H1 (cell line): ENCODE results near the gene MVP. TPM values are rescaled to one million over a fixed set of nuclear protein-coding genes. Genes with fewer than 3 reads are reported as not detected.

Experiments
- CTCF ChIA-PET: fragments of 300-600 bp; sonication (Branson Sonifier 250); formaldehyde crosslinking; loops from one replicate; lab custom pipeline; 2021; ENCODE audit not compliant: partially characterized antibody; lab: Charles Lee
- POLR2A ChIA-PET: fragments of 300-600 bp; sonication (Branson Sonifier 250); formaldehyde crosslinking; loops from one replicate; lab custom pipeline; 2021; ENCODE audit warnings: inconsistent platforms; ENCODE audit not compliant: partially characterized antibody; lab: Charles Lee
- DNase-seq, 2 experiments: peaks; one replicate each; pipeline versions ENCODE4 v3.0.0 to v3.0.0-alpha.2; 2010 to 2022; ENCODE audit warnings: low spot score in 2 of 2, low read depth in 1 of 2, mixed read lengths in 1 of 2
- FAIRE-seq: peaks from 2 replicates; lab custom pipeline; 2011; peaks lifted over from hg19 to GRCh38; lab: Jason Lieb, UNC
- H2AFZ ChIP-seq: 2 replicates; pipeline ENCODE4 v1.8.1; 2012; ENCODE audit warnings: low read length, inconsistent platforms
- H2AK5ac ChIP-seq: 2 replicates; pipeline ENCODE4 v1.6.1; 2013; ENCODE audit warnings: low read depth, low read length
- H2BK120ac ChIP-seq: replicated peaks from 2 replicates; pipeline ENCODE3; 2013; ENCODE audit warnings: low read depth, low read length, inconsistent platforms
- H2BK12ac ChIP-seq: 2 replicates; pipeline ENCODE4 v1.6.1; 2013; ENCODE audit warnings: low read depth, low read length
- H2BK15ac ChIP-seq: 2 replicates; pipeline ENCODE4 v1.6.1; 2013; ENCODE audit warnings: low read length
- H2BK20ac ChIP-seq: 2 replicates; pipeline ENCODE4 v1.6.1; 2013; ENCODE audit warnings: low read length
- H2BK5ac ChIP-seq: 2 replicates; pipeline ENCODE4 v1.6.1; 2013; ENCODE audit warnings: low read depth, low read length
- H3K14ac ChIP-seq: 2 replicates; pipeline ENCODE4 v1.6.1; 2013; ENCODE audit warnings: inconsistent platforms; ENCODE audit not compliant: insufficient read length
- H3K18ac ChIP-seq: 2 replicates; pipeline ENCODE4 v1.6.1; 2013; ENCODE audit warnings: low read length; ENCODE audit errors: extremely low read depth
- H3K23ac ChIP-seq: 2 replicates; pipeline ENCODE4 v1.6.1; 2013; ENCODE audit warnings: inconsistent platforms; ENCODE audit not compliant: insufficient read length
- H3K23me2 ChIP-seq: 2 replicates; pipeline ENCODE4 v1.6.1; 2013; ENCODE audit warnings: low read depth, low read length
- H3K27ac ChIP-seq: 2 replicates; pipeline ENCODE4 v1.6.1; 2011; ENCODE audit warnings: low read depth, low read length, inconsistent platforms
- H3K27me3 ChIP-seq, 4 experiments: replicated peaks in 1 of 4; 1 replicate in 1 of 4; 2 replicates in 3 of 4; pipeline versions ENCODE4 v1.6.1 to v1.8.1; 2011 to 2013; ENCODE audit warnings: low read length in 3 of 4, mild to moderate bottlenecking in 3 of 4, inconsistent platforms in 2 of 4, mixed read lengths in 2 of 4, moderate library complexity in 1 of 4; ENCODE audit not compliant: control insufficient read depth in 3 of 4, insufficient read depth in 3 of 4; ENCODE audit errors: extremely low read depth in 1 of 4
- H3K36me3 ChIP-seq, 4 experiments: 2 replicates each; pipeline versions ENCODE4 v1.6.1 to v1.8.1; 2011 to 2013; ENCODE audit warnings: mild to moderate bottlenecking in 4 of 4, low read length in 3 of 4, moderate library complexity in 2 of 4, control low read depth in 1 of 4, inconsistent platforms in 1 of 4; ENCODE audit not compliant: insufficient read depth in 4 of 4, control insufficient read depth in 2 of 4
- H3K4ac ChIP-seq: replicated peaks from 2 replicates; pipeline ENCODE3; 2013; ENCODE audit warnings: low read length, low read depth, mixed read lengths, inconsistent platforms; ENCODE audit not compliant: insufficient read length
- H3K4me1 ChIP-seq, 4 experiments: replicated peaks in 1 of 4; 1 replicate in 1 of 4; 2 replicates in 3 of 4; pipeline versions ENCODE4 v1.6.1 to v1.8.1; 2011 to 2013; ENCODE audit warnings: low read length in 3 of 4, inconsistent platforms in 2 of 4, mixed read lengths in 1 of 4; ENCODE audit not compliant: insufficient read depth in 4 of 4, control insufficient read depth in 3 of 4
- H3K4me2 ChIP-seq, 2 experiments: 2 replicates each; pipeline versions ENCODE4 v1.6.1 to v1.8.1; 2011 to 2013; ENCODE audit warnings: low read depth in 2 of 2, low read length in 2 of 2, control low read depth in 1 of 2, inconsistent platforms in 1 of 2, mild to moderate bottlenecking in 1 of 2; ENCODE audit not compliant: insufficient read depth in 1 of 2
- H3K4me3 ChIP-seq, 4 experiments: fragments of 200-600, 300-600 bp in 1 of 4; sonication (generic), shearing (Covaris generic), sonication (Bioruptor Twin) in 1 of 4; 2 replicates each; pipeline versions ENCODE4 v1.5.1 to v1.8.1; 2011 to 2016; ENCODE audit warnings: low read length in 4 of 4, low read depth in 3 of 4, control low read depth in 2 of 4, inconsistent platforms in 2 of 4, mild to moderate bottlenecking in 2 of 4, mixed read lengths in 1 of 4, moderate library complexity in 1 of 4; ENCODE audit not compliant: insufficient read depth in 2 of 4; ENCODE audit errors: extremely low read depth in 1 of 4
- H3K56ac ChIP-seq: replicated peaks from 2 replicates; pipeline ENCODE3; 2013; ENCODE audit warnings: low read depth, mild to moderate bottlenecking, mixed read lengths, low read length, inconsistent platforms; ENCODE audit not compliant: insufficient read length
- H3K79me1 ChIP-seq: 2 replicates; pipeline ENCODE4 v1.6.1; 2013; ENCODE audit warnings: low read depth, low read length, control low read depth
- H3K79me2 ChIP-seq, 2 experiments: 2 replicates each; pipeline versions ENCODE4 v1.6.1 to v1.8.1; 2012 to 2013; ENCODE audit warnings: low read length in 2 of 2, mild to moderate bottlenecking in 2 of 2, inconsistent platforms in 1 of 2; ENCODE audit not compliant: insufficient read depth in 2 of 2, control insufficient read depth in 1 of 2
- H3K9ac ChIP-seq, 4 experiments: replicated peaks in 1 of 4; 1 replicate in 1 of 4; 2 replicates in 3 of 4; pipeline versions ENCODE4 v1.6.1 to v1.8.1; 2011 to 2013; ENCODE audit warnings: low read depth in 3 of 4, low read length in 3 of 4, control low read depth in 2 of 4, mild to moderate bottlenecking in 2 of 4, moderate library complexity in 2 of 4, inconsistent platforms in 1 of 4; ENCODE audit errors: extremely low read depth in 1 of 4
- H3K9me3 ChIP-seq, 2 experiments: 2 replicates each; pipeline versions ENCODE4 v1.6.1 to v1.8.1; 2012 to 2013; ENCODE audit warnings: mild to moderate bottlenecking in 2 of 2, moderate library complexity in 2 of 2, control low read depth in 1 of 2, inconsistent platforms in 1 of 2, low read depth in 1 of 2, low read length in 1 of 2, mixed read lengths in 1 of 2; ENCODE audit not compliant: insufficient read depth in 2 of 2
- H4K20me1 ChIP-seq, 2 experiments: replicated peaks in 1 of 2; 2 replicates each; pipeline versions ENCODE3 to v1.8.1; 2011 to 2013; ENCODE audit warnings: inconsistent platforms in 2 of 2, low read length in 2 of 2, mild to moderate bottlenecking in 1 of 2; ENCODE audit not compliant: insufficient read depth in 2 of 2, control insufficient read depth in 1 of 2
- H4K5ac ChIP-seq: 2 replicates; pipeline ENCODE4 v1.6.1; 2013; ENCODE audit warnings: low read length, low read depth, mixed read lengths, inconsistent platforms; ENCODE audit not compliant: insufficient read length
- H4K8ac ChIP-seq: 2 replicates; pipeline ENCODE4 v1.8.0; 2013; ENCODE audit warnings: mild to moderate bottlenecking, moderate library complexity, low read length, inconsistent platforms; ENCODE audit not compliant: insufficient read depth; ENCODE audit errors: extremely low read depth
- H4K91ac ChIP-seq: replicated peaks from 2 replicates; pipeline ENCODE3; 2013; ENCODE audit warnings: low read length, mixed read lengths, inconsistent platforms; ENCODE audit not compliant: insufficient read length
- NANOG ChIP-seq: IDR thresholded peaks from 2 replicates; pipeline ENCODE4 v1.6.1; 2011; ENCODE audit warnings: low read length, low read depth, mild to moderate bottlenecking, inconsistent platforms; ENCODE audit not compliant: insufficient read depth, poor library complexity, severe bottlenecking
- TCF12 ChIP-seq: IDR thresholded peaks from 2 replicates; pipeline ENCODE4 v1.6.1; 2011; ENCODE audit warnings: low read depth, mild to moderate bottlenecking, low read length
- TEAD4 ChIP-seq: IDR thresholded peaks from 2 replicates; pipeline ENCODE4 v1.6.1; 2012; ENCODE audit warnings: low read depth, low read length, inconsistent platforms, mixed read lengths
- whole genome bisulfite sequencing, 2 experiments: shearing (Covaris generic) in 1 of 2; methylation state at CpG; one replicate each; pipeline versions ENCODE4 v1.1.6 to v1.1.7; 2013 to 2015; ENCODE audit warnings: low lambda C conversion rate in 2 of 2, mixed read lengths in 2 of 2, inconsistent platforms in 1 of 2, low coverage in 1 of 2, missing lambda C conversion rate in 1 of 2; ENCODE audit not compliant: insufficient replicate concordance in 2 of 2, insufficient coverage in 1 of 2, insufficient read length in 1 of 2; ENCODE audit errors: extremely low coverage in 1 of 2, missing lambda C conversion rate in 1 of 2; 5-methylcytosine and 5-hydroxymethylcytosine counted together
- polyA plus RNA-seq, 7 experiments: library from polyadenylated mRNA; depleted of rRNA in 3 of 7; stranded (reverse) in 5 of 7; unstranded in 2 of 7; fragments of >200 nt in 5 of 7; fragments of 200-250 nt in 2 of 7; gene quantifications; 1 replicate in 5 of 7; 2 replicates in 1 of 7; 4 replicates in 1 of 7; pipeline versions ENCODE4 v1.2.1 to v1.2.3, GENCODE V29; 2011 to 2013; ENCODE audit warnings: missing spikeins in 2 of 7, mixed read lengths in 2 of 7
- total RNA-seq: library from RNA; stranded (reverse); fragmentation: NEBNext Ultra II Directional; extraction: Animal tissue kit (Norgen Biotek cat#: 25700); gene quantifications from 2 replicates; pipeline ENCODE4 v1.2.1, GENCODE V29; 2021
- TF ChIP-seq, protein P1 (sequence below): IDR thresholded peaks from 2 replicates; pipeline ENCODE4 v1.6.1; 2012; ENCODE audit warnings: inconsistent platforms

Gene MVP
- total and polyA plus RNA-seq, 2 of the 8 experiments (the other 6 are each of a cell fraction or from before 2014, with no cell fraction given), result 1.9 TPM

DNA sequence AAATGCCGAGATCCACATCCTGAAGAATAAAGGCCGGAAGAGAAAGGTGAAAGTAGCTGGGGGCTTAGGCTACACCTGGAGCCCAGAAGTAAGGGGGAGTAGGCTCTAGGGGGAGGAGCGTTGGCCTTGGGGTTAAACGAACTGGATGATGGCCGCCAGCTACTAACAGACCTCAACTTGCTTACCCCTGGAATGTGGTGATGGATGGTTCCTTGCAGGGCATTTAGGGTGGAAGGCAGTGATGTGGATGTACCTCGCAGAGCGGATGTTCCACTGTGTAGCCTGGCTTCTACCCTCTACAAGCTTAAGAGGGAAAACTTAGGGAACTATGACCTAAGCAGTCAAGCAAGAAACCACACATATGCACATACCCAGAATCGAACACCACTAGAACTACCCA, 16.2 kb upstream of the MVP start:
- DNase-seq (no peak), FAIRE-seq (no peak)
- Histone ChIP-seq H3K18ac (no peak overlapping the region), H2AK5ac (peak overlapping the region; percentile 70; the same call in 1 of the 2 replicates), H3K23me2 (peaks cover 13% of the 10 kb centered on the region; the same call in 1 of the 2 replicates), H2BK12ac (no peak overlapping the region; the same call in 1 of the 2 replicates), H2BK5ac (no peak overlapping the region), H3K4ac (no peak overlapping the region), H3K36me3 (peaks cover 32 to 56% (median 40%) of the 10 kb centered on the region in 4 experiments), H4K5ac (no peak overlapping the region), H2BK15ac (no peak overlapping the region), H3K14ac (no peak overlapping the region), H4K8ac (no peak overlapping the region; the same call in 1 of the 2 replicates), H3K56ac (no peak overlapping the region), H3K9ac (peak overlapping the region in 1 of 4 experiments; percentile 30; a peak in 1 of 7 replicates), H3K9me3 (no peaks in the 10 kb centered on the region), H4K20me1 (peaks cover 8 to 17% of the 10 kb centered on the region in 2 experiments), H4K91ac (no peak overlapping the region), H2BK120ac (no peak overlapping the region), H3K27ac (no peak overlapping the region; the same call in 1 of the 2 replicates), H3K79me1 (no peaks in the 10 kb centered on the region), H3K4me2 (peak overlapping the region; percentile 69 to 94; a peak in 3 of 4 replicates), H3K4me1 (peaks cover 0 to 23% (median 15%) of the 10 kb centered on the region in 4 experiments; a peak in 6 of 7 replicates), H2AFZ (no peak overlapping the region), H3K79me2 (peaks cover 7 to 20% of the 10 kb centered on the region in 2 experiments), H3K27me3 (no peaks in the 10 kb centered on the region), H3K23ac (no peak overlapping the region), H3K4me3 (peak overlapping the region in 1 of 4 experiments; percentile 77; a peak in 1 of 8 replicates), H2BK20ac (no peak overlapping the region)
- TF ChIP-seq TEAD4, result peak; percentile 54; the same call in 1 of the 2 replicates
- no peak for TF ChIP-seq TCF12
- TF ChIP-seq NANOG, result no peak
- TF ChIP-seq, protein P1, sequence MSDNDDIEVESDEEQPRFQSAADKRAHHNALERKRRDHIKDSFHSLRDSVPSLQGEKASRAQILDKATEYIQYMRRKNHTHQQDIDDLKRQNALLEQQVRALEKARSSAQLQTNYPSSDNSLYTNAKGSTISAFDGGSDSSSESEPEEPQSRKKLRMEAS, result no peak
- WGBS, 2 experiments, result 88% methylated on average over 8 of the region's 8 CpGs; no CpG with 5 or more reads in 1 of the 2 experiments
- POLR2A ChIA-PET, result interaction anchor here (0.6 to 6.5 kb wide), 22 partner anchors 9 to 1649 kb away, joined by 3 to 58 read pairs (median 4); partner anchors contain the start of genes ALDOA, KCTD13, KIF22 and MVP
- CTCF ChIA-PET, result interaction anchor here (0.5 to 2.8 kb wide), 15 partner anchors 11 to 945 kb away, joined by 3 to 15 read pairs (median 4); partner anchors contain the start of genes KIF22, PAGR1 and TLCD3B
